ENCODE results near the gene IGLL1.
"Not testable (repeated sequence)": the region's sequence is repeated elsewhere in the genome, so short reads cannot be mapped to it uniquely, and the experiment has no call there.

IGLL1 gene

GRCh38 chr22:23563111-23563510 is 17.0 kb downstream of the IGLL1 start:
- H3K4me2 ChIP-seq = peak overlapping the region in 8 of 11 experiments; percentile 29 to 98 (median 96); a peak in 13 of 22 replicates
- no peaks in the 10 kb centered on the region for H3K36me3 ChIP-seq
- H3K4me1 ChIP-seq = peaks cover 9 to 49% (median 46%) of the 10 kb centered on the region in 10 experiments; a peak in 18 of 20 replicates
- H3K27me3 ChIP-seq = peaks cover 0 to 21% (median 0%) of the 10 kb centered on the region in 11 experiments; a peak in 5 of 22 replicates
- peak overlapping the region in 2 of 11 experiments; percentile 33 to 34; a peak in 2 of 22 replicates for H3K9ac ChIP-seq
- no peak for TF ChIP-seq Cebpa-rat (IDR thresholded peaks at IDR 0.05)
- peak overlapping the region in 1 of 10 experiments; percentile 11; a peak in 1 of 20 replicates for H3K4me3 ChIP-seq
- peaks cover 0 to 13% (median 0%) of the 10 kb centered on the region in 11 experiments; a peak in 4 of 22 replicates for H4K20me1 ChIP-seq
- no peaks in the 10 kb centered on the region for H3K9me3 ChIP-seq (replicated peaks in 1 of 11)
- H3K27ac ChIP-seq = no peak overlapping the region

DNA sequence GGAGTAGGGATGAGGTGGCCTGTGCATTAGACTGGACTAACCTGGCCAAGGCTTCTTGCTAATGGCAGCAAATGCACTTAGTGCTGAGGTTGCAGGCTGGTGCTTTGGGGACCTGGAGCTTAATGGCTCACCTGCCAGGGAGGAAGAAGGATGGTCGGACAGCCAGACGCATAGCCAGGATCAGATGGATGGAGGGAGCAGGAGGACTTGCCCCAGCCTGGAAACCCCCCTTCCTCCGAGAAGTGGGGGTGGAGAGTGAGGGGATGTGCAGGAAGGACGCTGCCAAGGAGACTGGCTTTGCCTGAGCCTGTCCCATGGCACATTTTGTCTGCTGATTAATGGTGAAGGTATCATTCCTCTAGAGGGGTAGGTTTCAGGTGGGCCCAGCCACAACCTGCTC is 17.9 kb downstream of the IGLL1 start:
- no peak overlapping the region for H3K9ac ChIP-seq
- H3K4me1 ChIP-seq = peaks cover 8 to 43% (median 37%) of the 10 kb centered on the region in 10 experiments; a peak in 18 of 20 replicates
- H3K27ac ChIP-seq = no peak overlapping the region
- 0 out of 22 replicates have a peak overlapping the region, but pooled peaks of 1 of the 11 experiments have one; percentile 1 for H3K4me2 ChIP-seq
- peaks cover 0 to 8% (median 0%) of the 10 kb centered on the region in 11 experiments; a peak in 4 of 22 replicates for H4K20me1 ChIP-seq
- H3K9me3 ChIP-seq (replicated peaks in 1 of 11) = no peaks in the 10 kb centered on the region
- no peak overlapping the region for H3K4me3 ChIP-seq
- no peaks in the 10 kb centered on the region for H3K36me3 ChIP-seq
- peaks cover 0 to 20% (median 0%) of the 10 kb centered on the region in 11 experiments; a peak in 5 of 22 replicates for H3K27me3 ChIP-seq
- no peak for TF ChIP-seq Cebpa-rat (IDR thresholded peaks at IDR 0.05)

GRCh38 chr22:23561025-23561510 is 19.0 kb downstream of the IGLL1 start:
- H4K20me1 ChIP-seq; H3K27ac ChIP-seq; H3K9me3 ChIP-seq (replicated peaks in 1 of 11); H3K36me3 ChIP-seq; H3K4me3 ChIP-seq; H3K27me3 ChIP-seq; H3K4me2 ChIP-seq; H3K9ac ChIP-seq: not testable (repeated sequence)
- peaks cover 4 to 46% (median 37%) of the 10 kb centered on the region in 10 experiments; a peak in 18 of 20 replicates for H3K4me1 ChIP-seq

GRCh38 chr22:23560215-23560614 is 19.9 kb downstream of the IGLL1 start:
- H3K4me2 ChIP-seq; H3K4me3 ChIP-seq; H3K9me3 ChIP-seq (replicated peaks in 1 of 11); H3K36me3 ChIP-seq; H3K9ac ChIP-seq; H4K20me1 ChIP-seq; H3K27me3 ChIP-seq; H3K27ac ChIP-seq: not testable (repeated sequence)
- peaks cover under 1 to 38% (median 28%) of the 10 kb centered on the region in 10 experiments; a peak in 16 of 20 replicates for H3K4me1 ChIP-seq

DNA sequence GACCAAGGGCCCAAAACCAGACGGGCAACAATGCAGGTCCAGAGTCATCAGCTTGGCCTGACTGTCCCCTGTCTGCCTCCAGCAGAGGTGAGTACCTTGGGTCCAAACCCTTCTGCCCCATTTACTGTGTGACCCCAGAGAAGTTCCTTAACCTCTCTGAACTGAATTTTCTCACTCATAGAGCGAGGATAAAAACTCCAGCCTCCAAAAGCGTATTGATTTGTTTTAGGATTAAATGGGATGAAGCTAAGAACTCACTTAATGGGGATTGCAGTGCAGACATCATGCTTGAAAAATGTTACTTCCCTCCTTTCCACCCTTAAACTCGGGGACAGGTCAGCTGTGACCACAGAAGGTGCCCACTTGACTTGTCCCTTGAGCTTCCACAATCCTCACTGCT is 22.6 kb downstream of the IGLL1 start:
- Histone ChIP-seq H3K36me3 (no peaks in the 10 kb centered on the region), H3K4me1 (peaks cover 0 to 15% (median 7%) of the 10 kb centered on the region in 10 experiments; a peak in 9 of 20 replicates), H3K27ac (no peak overlapping the region), H3K9ac (no peak overlapping the region), H3K27me3 (no peaks in the 10 kb centered on the region), H3K4me2 (no peak overlapping the region; a peak in 2 of 22 replicates), H4K20me1 (no peaks in the 10 kb centered on the region; a peak in 1 of 22 replicates), H3K9me3 (replicated peaks in 1 of 11) (peaks cover 0 to 1% (median 0%) of the 10 kb centered on the region in 11 experiments; a peak in 3 of 22 replicates), H3K4me3 (no peak overlapping the region)
- TF ChIP-seq Cebpa-rat (IDR thresholded peaks at IDR 0.05) = no peak

GRCh38 chr22:23557036-23557435 is 23.1 kb downstream of the IGLL1 start:
- Histone ChIP-seq H3K4me1 (peaks cover 0 to 15% (median 7%) of the 10 kb centered on the region in 10 experiments; a peak in 9 of 20 replicates), H3K27ac (no peak overlapping the region), H3K9ac (no peak overlapping the region), H3K36me3 (no peaks in the 10 kb centered on the region), H3K9me3 (replicated peaks in 1 of 11) (peaks cover 0 to 6% (median 0%) of the 10 kb centered on the region in 11 experiments; a peak in 4 of 22 replicates), H3K4me2 (peak overlapping the region in 5 of 11 experiments; percentile 18 to 41 (median 38); a peak in 7 of 22 replicates), H3K4me3 (no peak overlapping the region), H4K20me1 (no peaks in the 10 kb centered on the region; a peak in 1 of 22 replicates), H3K27me3 (no peaks in the 10 kb centered on the region)
- no peak for TF ChIP-seq Cebpa-rat (IDR thresholded peaks at IDR 0.05)

GRCh38 chr22:23556026-23556620 is 24.0 kb downstream of the IGLL1 start:
- Histone ChIP-seq H3K4me2 (peak overlapping the region in 3 of 11 experiments; percentile 38 to 41 (median 41); a peak in 3 of 22 replicates), H3K36me3 (no peaks in the 10 kb centered on the region), H4K20me1 (no peaks in the 10 kb centered on the region; a peak in 1 of 22 replicates), H3K9me3 (replicated peaks in 1 of 11) (peaks cover 0 to 15% (median 0%) of the 10 kb centered on the region in 11 experiments; a peak in 8 of 22 replicates), H3K9ac (no peak overlapping the region), H3K27me3 (no peaks in the 10 kb centered on the region), H3K27ac (no peak overlapping the region), H3K4me3 (no peak overlapping the region), H3K4me1 (peaks cover 0 to 15% (median 7%) of the 10 kb centered on the region in 10 experiments; a peak in 9 of 20 replicates)
- no peak for TF ChIP-seq Cebpa-rat (IDR thresholded peaks at IDR 0.05)

DNA sequence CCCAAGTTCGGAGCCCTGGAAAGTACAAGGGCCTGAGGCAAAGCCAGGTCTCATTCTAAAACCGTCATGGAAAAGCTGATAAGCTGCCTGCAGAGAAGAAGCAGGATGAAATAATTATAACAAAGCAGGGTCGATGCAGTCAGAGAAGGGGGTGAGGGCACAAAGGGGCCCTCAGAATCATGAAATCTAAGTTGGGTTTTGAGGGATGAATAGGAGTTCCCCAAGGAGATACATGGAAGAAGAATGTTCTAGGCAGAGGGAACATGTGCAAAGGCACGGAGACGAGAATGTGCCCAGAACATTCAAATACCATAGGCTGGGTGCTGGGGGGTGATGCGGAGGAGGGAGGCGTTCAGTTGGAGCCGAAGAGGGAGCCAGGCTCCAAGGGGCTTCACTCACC is 25.0 kb downstream of the IGLL1 start:
- Histone ChIP-seq H3K4me2 (no peak overlapping the region), H3K9ac (no peak overlapping the region), H3K4me1 (peaks cover 0 to 15% (median 7%) of the 10 kb centered on the region in 10 experiments; a peak in 9 of 20 replicates), H3K36me3 (no peaks in the 10 kb centered on the region), H3K27me3 (no peaks in the 10 kb centered on the region), H3K27ac (no peak overlapping the region), H4K20me1 (no peaks in the 10 kb centered on the region; a peak in 1 of 22 replicates), H3K4me3 (no peak overlapping the region), H3K9me3 (replicated peaks in 1 of 11) (peaks cover 0 to 23% (median 6%) of the 10 kb centered on the region in 11 experiments; a peak in 14 of 22 replicates)
- TF ChIP-seq Cebpa-rat (IDR thresholded peaks at IDR 0.05) = no peak
